CD4-positive, alpha-beta T cell (primary cell): ENCODE results near the gene PARPBP. TPM values are rescaled to one million over a fixed set of nuclear protein-coding genes. Genes with fewer than 3 reads are reported as not detected.

Experiments used
- ATAC-seq: fragments of 200-7000 bp; cut with Tn5 transposase; one replicate; pipeline ENCODE4 v1.10.0; 2022; ENCODE audit warnings: mild to moderate bottlenecking; ENCODE audit not compliant: poor library complexity
- CTCF ChIA-PET: fragments of 350-600 bp; sonication (Branson Sonifier 250); formaldehyde crosslinking; loops from one replicate; lab custom pipeline; 2021; ENCODE audit warnings: antibody characterized with exemption, inconsistent platforms; lab: Charles Lee
- POLR2A ChIA-PET: fragments of 350-600 bp; sonication (Branson Sonifier 250); formaldehyde crosslinking; loops from one replicate; lab custom pipeline; 2021; ENCODE audit warnings: antibody characterized with exemption, inconsistent platforms; lab: Charles Lee
- DNase-seq, 14 experiments: peaks; one replicate each; pipeline ENCODE4 v3.0.0-alpha.2; 2013 to 2020; ENCODE audit warnings: mixed read lengths in 2 of 14
- H3K27ac ChIP-seq, 2 donors: one replicate each; pipeline versions ENCODE4 v1.5.1 to v1.7.0; 2013; ENCODE audit warnings: low read length in 2 of 2, low read depth in 1 of 2, mild to moderate bottlenecking in 1 of 2
- H3K27me3 ChIP-seq, 2 experiments: 1 replicate in 1 of 2; 2 replicates in 1 of 2; pipeline versions ENCODE4 v1.6.1 to v1.7.0; 2013; ENCODE audit warnings: low read length in 2 of 2, control low read depth in 1 of 2, mild to moderate bottlenecking in 1 of 2, moderate library complexity in 1 of 2; ENCODE audit not compliant: insufficient read depth in 2 of 2, control insufficient read depth in 1 of 2
- H3K36me3 ChIP-seq: one replicate; pipeline ENCODE4 v1.6.1; 2013; ENCODE audit warnings: low read length, control low read depth; ENCODE audit not compliant: insufficient read depth
- H3K4me1 ChIP-seq: one replicate; pipeline ENCODE4 v1.6.1; 2013; ENCODE audit warnings: low read length, control low read depth; ENCODE audit not compliant: insufficient read depth
- H3K4me3 ChIP-seq: one replicate; pipeline ENCODE4 v1.5.1; 2013; ENCODE audit warnings: mild to moderate bottlenecking, low read length, moderate library complexity
- H3K9me3 ChIP-seq, 2 experiments: 1 replicate in 1 of 2; 2 replicates in 1 of 2; pipeline versions ENCODE4 v1.6.1 to v1.7.0; 2013; ENCODE audit warnings: low read length in 2 of 2, mild to moderate bottlenecking in 2 of 2, control low read depth in 1 of 2, moderate library complexity in 1 of 2; ENCODE audit not compliant: control insufficient read depth in 1 of 2, insufficient read depth in 1 of 2
- H3K27ac Mint-ChIP-seq: one replicate; pipeline ENCODE4 v1.8.0; 2020; ENCODE audit warnings: mixed read lengths
- H3K27me3 Mint-ChIP-seq: one replicate; pipeline ENCODE4 v1.8.0; 2021; ENCODE audit warnings: mixed read lengths
- H3K36me3 Mint-ChIP-seq: one replicate; pipeline ENCODE4 v1.8.0; 2021; ENCODE audit warnings: low read depth, mixed read lengths
- H3K4me1 Mint-ChIP-seq: one replicate; pipeline ENCODE4 v1.8.0; 2021; ENCODE audit warnings: low read depth, mixed read lengths
- H3K4me3 Mint-ChIP-seq: one replicate; pipeline ENCODE4 v1.8.0; 2020; ENCODE audit warnings: mild to moderate bottlenecking, mixed read lengths
- H3K9me3 Mint-ChIP-seq: one replicate; pipeline ENCODE4 v1.8.0; 2020; ENCODE audit warnings: mixed read lengths
- intact Hi-C, 2 experiments: fragments of 100-400 bp; cut with DNase I in 1 of 2; cut with micrococcal nuclease in 1 of 2; formaldehyde crosslinking; loops; one replicate each; pipeline versions ENCODE4 v1.15.1 to v1.9.0; 2023 to 2025; cut with DNase I, micrococcal nuclease
- total RNA-seq, 174 experiments: library from RNA in 2 of 174; stranded (reverse) in 2 of 174; gene quantifications; one replicate each; pipeline ENCODE4 v1.2.3 and lab custom pipeline; 2021 to 2026
- TF ChIP-seq, protein P1 (sequence below): fragments of 200-600 bp; IDR thresholded peaks from one replicate; pipeline ENCODE4 v1.8.0; 2022; ENCODE audit warnings: antibody characterized with exemption, mild to moderate bottlenecking

The PARPBP gene
- total RNA-seq, 2 experiments from 2014 or later = 1.1 to 1.5 TPM

DNA sequence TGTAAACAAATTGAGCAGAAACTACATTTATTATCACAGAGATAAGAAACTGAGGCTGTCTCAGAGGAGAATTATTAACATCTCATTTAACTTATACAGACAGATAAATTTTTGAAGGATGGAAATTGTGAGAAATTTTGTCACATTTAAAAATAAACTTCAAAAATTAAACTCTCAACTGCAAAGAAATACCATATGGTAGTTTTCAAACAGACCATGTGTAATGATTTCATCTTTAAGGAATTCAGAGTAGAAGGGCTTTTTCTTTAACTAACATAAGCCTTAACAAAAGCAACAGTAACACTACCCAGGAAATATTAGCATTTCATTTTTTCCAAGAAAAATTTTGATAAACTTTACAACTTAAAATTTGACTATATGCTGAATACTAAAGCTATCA, 26.7 kb upstream of the PARPBP start:
- Mint-ChIP-seq H3K4me3 (no peak overlapping the region), H3K36me3 (peaks cover 58% of the 10 kb centered on the region), H3K27me3 (no peaks in the 10 kb centered on the region), H3K27ac (no peak overlapping the region), H3K4me1 (no peaks in the 10 kb centered on the region), H3K9me3 (peaks cover 2% of the 10 kb centered on the region)
- H3K4me3 ChIP-seq = no peak overlapping the region
- intact Hi-C loops = no loop called here
- ChIA-PET POLR2A (no interaction called here), CTCF (no interaction called here)
- ATAC-seq (no peak), DNase-seq (no peak)
- TF ChIP-seq, protein P1, sequence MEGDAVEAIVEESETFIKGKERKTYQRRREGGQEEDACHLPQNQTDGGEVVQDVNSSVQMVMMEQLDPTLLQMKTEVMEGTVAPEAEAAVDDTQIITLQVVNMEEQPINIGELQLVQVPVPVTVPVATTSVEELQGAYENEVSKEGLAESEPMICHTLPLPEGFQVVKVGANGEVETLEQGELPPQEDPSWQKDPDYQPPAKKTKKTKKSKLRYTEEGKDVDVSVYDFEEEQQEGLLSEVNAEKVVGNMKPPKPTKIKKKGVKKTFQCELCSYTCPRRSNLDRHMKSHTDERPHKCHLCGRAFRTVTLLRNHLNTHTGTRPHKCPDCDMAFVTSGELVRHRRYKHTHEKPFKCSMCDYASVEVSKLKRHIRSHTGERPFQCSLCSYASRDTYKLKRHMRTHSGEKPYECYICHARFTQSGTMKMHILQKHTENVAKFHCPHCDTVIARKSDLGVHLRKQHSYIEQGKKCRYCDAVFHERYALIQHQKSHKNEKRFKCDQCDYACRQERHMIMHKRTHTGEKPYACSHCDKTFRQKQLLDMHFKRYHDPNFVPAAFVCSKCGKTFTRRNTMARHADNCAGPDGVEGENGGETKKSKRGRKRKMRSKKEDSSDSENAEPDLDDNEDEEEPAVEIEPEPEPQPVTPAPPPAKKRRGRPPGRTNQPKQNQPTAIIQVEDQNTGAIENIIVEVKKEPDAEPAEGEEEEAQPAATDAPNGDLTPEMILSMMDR = no peak
- no peak overlapping the region for H3K27ac ChIP-seq
- no peaks in the 10 kb centered on the region for H3K4me1 ChIP-seq
- H3K36me3 ChIP-seq = peaks cover 13% of the 10 kb centered on the region
- H3K27me3 ChIP-seq = no peaks in the 10 kb centered on the region
- peaks cover 0 to 5% of the 10 kb centered on the region in 2 experiments for H3K9me3 ChIP-seq

DNA sequence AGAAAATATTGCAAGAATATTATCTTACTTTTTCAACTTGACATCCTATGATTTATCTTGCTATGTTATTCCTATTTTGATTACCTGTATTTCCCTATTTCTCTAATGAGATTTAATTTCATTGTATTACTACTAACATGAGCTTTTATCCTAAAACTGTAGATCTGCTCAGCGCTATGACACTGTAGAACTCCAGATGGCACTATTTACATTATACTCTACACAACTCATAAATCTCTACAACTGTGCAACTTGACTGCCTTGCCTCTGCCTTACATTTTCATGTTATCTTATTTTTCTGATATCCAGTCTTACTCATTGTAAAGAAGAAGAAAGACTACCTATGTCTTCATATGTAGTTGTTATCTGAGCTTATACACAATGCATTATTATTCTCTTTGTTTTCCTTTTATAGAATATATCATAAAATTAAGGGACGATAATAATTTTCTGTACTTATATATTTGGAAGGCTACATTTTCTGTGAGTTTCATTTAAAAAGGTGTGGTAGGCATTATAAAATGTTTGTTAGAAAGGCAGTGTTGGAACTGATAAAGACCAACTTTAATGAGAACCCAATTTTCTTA, 24.2 kb upstream of the PARPBP start:
- no peak overlapping the region for H3K27ac Mint-ChIP-seq
- no peaks in the 10 kb centered on the region for H3K9me3 Mint-ChIP-seq
- H3K4me1 Mint-ChIP-seq = no peaks in the 10 kb centered on the region
- Histone ChIP-seq H3K27me3 (no peaks in the 10 kb centered on the region), H3K36me3 (peaks cover 29% of the 10 kb centered on the region), H3K4me3 (no peak overlapping the region), H3K27ac (no peak overlapping the region), H3K9me3 (no peaks in the 10 kb centered on the region), H3K4me1 (no peaks in the 10 kb centered on the region)
- DNase-seq (peak in 3 of 14 experiments; percentile 8 to 16 (median 12)), ATAC-seq (no peak)
- peaks cover 63% of the 10 kb centered on the region for H3K36me3 Mint-ChIP-seq
- ChIA-PET POLR2A (no interaction called here), CTCF (interaction anchor here (1.2 kb wide), 1 partner anchor 14 kb away, joined by 3 read pairs; no protein-coding TSS in a partner anchor)
- no peak overlapping the region for H3K4me3 Mint-ChIP-seq
- intact Hi-C loops = loop anchor here (5.0 kb wide), 1 partner anchor 387 kb away; the partner anchor contains the start of gene IGF1 (in 2 of the 2)
- no peaks in the 10 kb centered on the region for H3K27me3 Mint-ChIP-seq
- TF ChIP-seq, protein P1 = peak; percentile 45

DNA sequence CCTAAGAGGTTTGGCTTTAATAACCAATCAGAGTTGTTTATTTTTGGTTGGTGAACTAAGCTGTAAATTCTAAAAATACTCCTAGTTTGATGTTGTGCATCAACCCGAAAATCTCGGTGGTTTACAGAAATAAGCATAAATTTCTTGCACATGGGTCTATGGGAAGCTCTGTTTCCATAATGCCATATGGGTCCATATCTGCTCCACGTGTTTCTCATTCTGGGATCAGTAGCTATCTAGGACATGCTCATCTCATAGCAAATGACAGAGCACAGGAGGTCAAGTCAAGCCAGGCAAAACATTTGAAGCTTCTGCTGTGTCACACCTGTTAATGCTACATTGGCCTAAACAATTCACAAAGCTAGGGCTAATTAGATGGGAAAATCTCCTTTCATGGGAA, 23.1 kb upstream of the PARPBP start:
- H3K9me3 Mint-ChIP-seq = no peaks in the 10 kb centered on the region
- TF ChIP-seq, protein P1 = no peak
- CTCF ChIA-PET = no interaction called here
- peaks cover 55% of the 10 kb centered on the region for H3K36me3 Mint-ChIP-seq
- Histone ChIP-seq H3K4me1 (no peaks in the 10 kb centered on the region), H3K27ac (no peak overlapping the region), H3K27me3 (no peaks in the 10 kb centered on the region), H3K36me3 (peaks cover 29% of the 10 kb centered on the region), H3K4me3 (no peak overlapping the region), H3K9me3 (no peaks in the 10 kb centered on the region)
- DNase-seq = no peak
- H3K4me1 Mint-ChIP-seq = no peaks in the 10 kb centered on the region
- intact Hi-C loops = loop anchor here (5.0 kb wide), 1 partner anchor 385 kb away; the partner anchor contains the start of gene IGF1 (in 2 of the 2)
- no peak overlapping the region for H3K4me3 Mint-ChIP-seq
- no peaks in the 10 kb centered on the region for H3K27me3 Mint-ChIP-seq
- no peak for ATAC-seq
- POLR2A ChIA-PET = no interaction called here
- no peak overlapping the region for H3K27ac Mint-ChIP-seq
